Skeletal muscle tissue (tissue), 4 donors: ENCODE results near the gene TENT5A. TPM values are rescaled to one million over a fixed set of nuclear protein-coding genes. Genes with fewer than 3 reads are reported as not detected.

ENCODE experiments used
- H3K27ac ChIP-seq: one replicate; pipeline ENCODE4 v1.7.0; 2013; ENCODE audit warnings: mild to moderate bottlenecking, low read depth, low read length, inconsistent platforms
- H3K27me3 ChIP-seq, 3 donors: one replicate each; pipeline ENCODE4 v1.7.0; 2013; ENCODE audit warnings: low read length in 3 of 3; ENCODE audit not compliant: control insufficient read depth in 3 of 3, insufficient read depth in 3 of 3
- H3K36me3 ChIP-seq, 3 donors: one replicate each; pipeline ENCODE4 v1.7.0; 2013; ENCODE audit warnings: low read length in 3 of 3; ENCODE audit not compliant: control insufficient read depth in 3 of 3, insufficient read depth in 3 of 3
- H3K4me1 ChIP-seq, 3 donors: one replicate each; pipeline ENCODE4 v1.7.0; 2013; ENCODE audit warnings: low read length in 3 of 3, mild to moderate bottlenecking in 3 of 3; ENCODE audit not compliant: control insufficient read depth in 3 of 3, insufficient read depth in 3 of 3
- H3K4me3 ChIP-seq, 3 donors: one replicate each; pipeline ENCODE4 v1.7.0; 2013; ENCODE audit warnings: low read length in 3 of 3
- H3K9ac ChIP-seq, 3 donors: one replicate each; pipeline ENCODE4 v1.7.0; 2013; ENCODE audit warnings: low read length in 3 of 3, mild to moderate bottlenecking in 3 of 3, moderate library complexity in 2 of 3, low read depth in 1 of 3
- H3K9me3 ChIP-seq, 3 donors: one replicate each; pipeline ENCODE4 v1.7.0; 2013; ENCODE audit warnings: low read length in 3 of 3; ENCODE audit not compliant: control insufficient read depth in 3 of 3
- total RNA-seq: library from RNA; depleted of rRNA; stranded (reverse); fragments of >200 nt; gene quantifications from one replicate; pipeline ENCODE4 v1.2.3, GENCODE V29; 2014
- donor health status: Osteomylitis.

TENT5A gene
- total RNA-seq = 28.2 TPM

DNA sequence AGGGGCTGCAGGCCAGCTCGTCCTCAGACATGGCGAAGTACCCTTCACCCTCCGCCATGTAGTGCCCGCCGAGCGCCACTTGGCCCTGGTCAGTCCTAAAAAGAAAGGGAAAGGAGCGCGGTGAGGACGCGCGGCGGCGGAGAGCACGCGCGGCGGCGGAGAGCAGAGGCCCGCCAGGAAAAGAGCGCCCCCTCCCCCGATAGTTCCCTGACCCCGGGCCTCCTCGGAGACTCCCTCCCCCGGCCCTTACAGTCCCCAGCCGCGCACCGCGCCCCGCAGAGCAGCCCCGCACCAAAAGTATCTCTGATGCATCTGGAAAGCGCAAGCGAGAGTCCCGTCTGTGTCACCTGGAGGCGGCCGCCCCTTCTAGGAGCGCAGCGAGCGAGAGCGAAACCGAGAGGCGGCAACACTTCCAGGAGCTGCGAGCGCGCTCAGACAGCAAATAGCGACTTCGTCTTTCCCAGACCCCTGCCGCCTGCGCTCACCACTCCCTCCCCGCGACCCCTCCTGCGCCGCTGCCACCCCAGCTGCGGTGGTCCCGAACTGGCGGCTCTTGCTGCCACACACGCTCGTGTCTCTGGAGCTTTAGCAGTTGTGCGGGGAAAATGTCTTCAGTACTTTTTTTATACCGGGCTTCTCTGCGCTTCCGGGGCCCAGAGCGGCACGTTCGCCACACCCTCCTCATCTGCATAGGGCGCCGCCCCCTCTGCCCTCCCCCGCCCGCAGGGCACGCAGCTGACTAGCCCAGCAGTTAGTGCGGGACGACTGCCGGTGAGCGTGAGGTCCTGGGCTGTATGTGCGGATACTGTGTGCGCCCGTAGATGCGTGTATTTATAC is at the start of gene TENT5A:
Gene TENT5A (minus strand): TSS at position 598 of the 837 bp plus-strand sequence. CDS start 540 bp downstream, at position 58.
- H3K4me1 ChIP-seq = peaks cover 20 to 26% (median 21%) of the 10 kb centered on the region in 3 donors

DNA sequence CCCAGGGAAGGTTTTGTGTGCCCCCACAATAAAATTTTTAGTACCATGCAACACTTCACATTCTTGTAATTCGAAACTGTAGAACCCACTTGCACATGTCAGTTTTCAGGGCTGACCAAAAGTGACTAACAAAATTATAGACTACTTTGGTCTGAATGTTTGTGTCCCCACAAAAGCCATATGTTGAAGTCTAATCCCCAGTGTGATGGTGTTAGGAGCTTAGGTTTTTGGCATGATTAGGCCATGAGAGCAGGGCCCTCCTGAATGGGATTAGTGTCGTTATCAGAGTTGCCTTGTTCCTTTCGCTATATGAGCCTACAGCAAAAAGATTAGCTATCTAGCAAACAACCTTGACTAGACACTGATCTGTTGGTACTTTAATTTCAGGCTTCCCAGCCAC is 49.0 kb upstream of the TENT5A start:
- Histone ChIP-seq H3K9me3 (no peaks in the 10 kb centered on the region), H3K27me3 (no peaks in the 10 kb centered on the region), H3K36me3 (no peaks in the 10 kb centered on the region), H3K27ac (no peak overlapping the region), H3K4me1 (no peaks in the 10 kb centered on the region), H3K4me3 (no peak overlapping the region), H3K9ac (no peak overlapping the region)

More for the DNA sequence above, at the start of gene TENT5A:
- H3K36me3 ChIP-seq = no peaks in the 10 kb centered on the region
- peak within 1 kb of the TSS; percentile 92 to 95 (median 94) for H3K4me3 ChIP-seq
- no peaks in the 10 kb centered on the region for H3K27me3 ChIP-seq
- peak within 1 kb of the TSS; percentile 95 for H3K27ac ChIP-seq
- no peaks in the 10 kb centered on the region for H3K9me3 ChIP-seq
- H3K9ac ChIP-seq = peak within 1 kb of the TSS; percentile 87 to 95 (median 90)

DNA sequence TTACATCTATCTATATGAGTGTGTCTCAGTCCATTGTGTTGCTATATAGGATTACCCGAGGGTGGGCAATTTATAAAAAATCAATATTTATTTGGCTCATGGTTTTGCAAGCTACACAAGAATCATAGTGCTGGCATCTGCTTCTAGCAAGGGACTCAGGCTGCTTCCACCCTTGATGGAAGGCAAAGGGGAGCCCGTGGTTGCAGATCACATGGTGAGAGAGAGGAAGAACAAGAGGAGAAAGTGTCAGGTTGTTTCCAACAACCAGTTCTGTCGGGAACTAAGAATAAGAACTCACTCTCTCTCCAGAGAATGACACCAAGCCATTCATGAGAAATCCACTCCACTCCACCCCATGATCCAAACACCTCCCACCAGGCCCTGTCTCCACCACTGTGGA is 48.2 kb upstream of the TENT5A start:
- H3K27me3 ChIP-seq = no peaks in the 10 kb centered on the region
- no peaks in the 10 kb centered on the region for H3K36me3 ChIP-seq
- no peaks in the 10 kb centered on the region for H3K4me1 ChIP-seq
- no peak overlapping the region for H3K9ac ChIP-seq
- H3K4me3 ChIP-seq = no peak overlapping the region
- H3K9me3 ChIP-seq = peaks cover 0 to 2% (median 0%) of the 10 kb centered on the region in 3 donors
- H3K27ac ChIP-seq = no peak overlapping the region

DNA sequence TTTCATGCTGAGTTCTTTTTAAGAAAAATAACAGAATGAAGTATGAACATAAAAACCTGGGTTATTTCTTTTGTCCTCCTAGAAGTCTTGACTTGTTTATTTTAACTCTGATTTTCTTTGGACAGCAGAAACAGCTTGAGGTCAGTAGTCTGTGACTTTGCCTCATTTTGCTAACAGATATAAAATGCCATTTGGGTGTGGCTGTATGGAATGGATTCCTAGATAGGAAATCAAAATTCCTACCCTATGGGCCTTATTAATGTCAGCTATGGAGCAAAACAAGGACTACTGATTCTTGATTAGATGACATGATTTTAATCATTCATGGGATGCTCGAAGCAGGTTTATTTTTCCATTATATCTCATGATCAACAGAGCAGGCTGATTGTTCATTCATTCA is 46.8 kb upstream of the TENT5A start:
- Histone ChIP-seq H3K9me3 (peaks cover 0 to 2% (median 0%) of the 10 kb centered on the region in 3 donors), H3K27me3 (no peaks in the 10 kb centered on the region), H3K27ac (no peak overlapping the region), H3K4me1 (no peaks in the 10 kb centered on the region), H3K4me3 (no peak overlapping the region), H3K36me3 (no peaks in the 10 kb centered on the region), H3K9ac (no peak overlapping the region)

DNA sequence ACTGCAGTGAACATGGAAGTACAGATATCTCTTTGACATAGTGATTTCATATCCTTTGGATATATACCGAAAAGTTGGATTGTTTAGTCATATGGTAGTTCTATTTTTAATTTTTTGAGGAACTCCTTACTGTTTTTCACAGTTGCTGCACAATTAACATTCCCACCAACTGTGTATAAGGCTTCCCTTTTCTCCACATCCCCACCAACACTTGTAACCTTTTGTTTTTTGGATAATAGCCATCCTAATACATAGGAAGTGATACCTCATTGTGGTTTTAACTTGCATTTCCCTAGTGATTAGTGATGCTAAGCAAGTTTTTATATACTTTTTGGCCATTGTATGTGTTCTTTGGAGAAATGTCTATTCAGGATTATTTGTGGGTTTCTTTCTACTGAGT is 45.1 kb upstream of the TENT5A start:
- no peaks in the 10 kb centered on the region for H3K36me3 ChIP-seq
- H3K27me3 ChIP-seq = no peaks in the 10 kb centered on the region
- peaks cover 0 to 2% (median 0%) of the 10 kb centered on the region in 3 donors for H3K9me3 ChIP-seq
- no peak overlapping the region for H3K9ac ChIP-seq
- no peaks in the 10 kb centered on the region for H3K4me1 ChIP-seq
- H3K4me3 ChIP-seq = no peak overlapping the region
- H3K27ac ChIP-seq = no peak overlapping the region

DNA sequence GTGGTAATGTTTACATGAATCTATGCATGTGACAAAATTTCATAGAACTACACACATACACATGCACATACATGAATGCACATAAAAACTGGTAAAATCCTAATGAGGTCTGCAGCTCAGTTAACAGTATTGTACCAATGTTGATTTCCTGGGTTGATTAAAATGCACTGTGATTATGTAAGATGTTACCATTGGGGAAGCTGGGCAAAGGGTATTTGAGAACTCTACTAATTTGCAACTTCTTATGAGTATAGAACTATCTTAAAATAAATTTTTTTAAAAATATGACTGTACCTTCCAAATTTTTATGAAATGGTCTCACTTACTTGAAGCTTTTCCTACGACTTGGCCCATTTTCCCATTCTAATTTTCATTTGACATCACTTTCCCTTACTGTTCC is 43.4 kb upstream of the TENT5A start:
- H3K9me3 ChIP-seq = peaks cover 0 to 2% (median 0%) of the 10 kb centered on the region in 3 donors
- no peak overlapping the region for H3K4me3 ChIP-seq
- H3K36me3 ChIP-seq = no peaks in the 10 kb centered on the region
- H3K4me1 ChIP-seq = no peaks in the 10 kb centered on the region
- H3K27me3 ChIP-seq = no peaks in the 10 kb centered on the region
- H3K27ac ChIP-seq = no peak overlapping the region
- H3K9ac ChIP-seq = no peak overlapping the region

DNA sequence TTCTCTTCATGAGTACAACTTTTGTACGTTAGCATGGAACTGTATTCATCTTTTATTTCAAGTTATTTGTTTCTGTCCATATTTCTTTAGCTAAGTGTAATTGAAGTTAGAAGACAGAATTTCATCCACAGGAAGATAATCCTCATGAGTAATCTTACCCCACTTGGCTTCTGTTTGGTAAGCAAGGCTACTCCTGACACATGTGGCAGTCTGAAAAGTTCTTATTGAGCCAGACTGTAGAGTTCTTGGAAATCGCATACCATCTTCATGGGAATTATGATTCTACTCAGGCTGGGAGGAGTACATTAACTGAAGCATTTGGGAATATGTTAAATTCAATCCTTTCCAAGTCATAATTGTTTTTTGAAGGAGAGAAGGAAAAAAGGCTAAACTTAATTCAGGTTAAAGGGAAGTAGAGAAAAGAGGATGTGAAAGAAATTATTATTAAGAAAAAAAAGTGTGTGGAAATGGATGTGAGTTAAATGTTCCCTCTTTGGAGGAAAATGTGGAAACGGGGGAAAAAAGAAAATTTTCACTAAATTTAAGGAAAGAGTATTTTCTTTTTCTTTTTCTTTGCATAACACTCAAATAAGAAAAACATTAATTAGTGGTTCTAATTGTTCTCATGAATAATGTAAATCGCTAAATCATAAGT is 41.5 kb upstream of the TENT5A start:
- H3K27ac ChIP-seq = no peak overlapping the region
- H3K4me3 ChIP-seq = no peak overlapping the region
- H3K9me3 ChIP-seq = peaks cover 0 to 2% (median 0%) of the 10 kb centered on the region in 3 donors
- H3K36me3 ChIP-seq = no peaks in the 10 kb centered on the region
- H3K27me3 ChIP-seq = no peaks in the 10 kb centered on the region
- H3K4me1 ChIP-seq = no peaks in the 10 kb centered on the region
- no peak overlapping the region for H3K9ac ChIP-seq

DNA sequence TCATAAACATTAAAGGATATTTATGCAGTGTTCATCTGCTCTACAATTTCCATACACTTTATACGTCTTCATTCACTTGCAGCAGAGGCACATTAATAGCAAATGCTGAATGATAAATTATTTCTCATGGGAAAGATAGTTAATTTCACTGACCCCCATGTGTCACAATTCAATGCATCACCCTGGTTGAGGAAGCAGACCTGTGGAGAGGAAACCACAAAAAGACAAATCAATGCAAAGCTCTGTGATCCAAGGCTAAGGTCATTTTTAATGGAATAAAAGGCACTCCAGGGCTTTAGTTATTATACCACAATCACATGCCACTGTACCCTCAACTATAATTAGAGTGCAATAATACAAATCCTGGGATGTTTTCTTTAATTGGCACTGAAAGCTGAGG is 40.3 kb upstream of the TENT5A start:
- no peaks in the 10 kb centered on the region for H3K27me3 ChIP-seq
- H3K4me3 ChIP-seq = no peak overlapping the region
- H3K27ac ChIP-seq = no peak overlapping the region
- H3K9me3 ChIP-seq = peaks cover 0 to 2% (median 0%) of the 10 kb centered on the region in 3 donors
- no peaks in the 10 kb centered on the region for H3K4me1 ChIP-seq
- no peak overlapping the region for H3K9ac ChIP-seq
- no peaks in the 10 kb centered on the region for H3K36me3 ChIP-seq

DNA sequence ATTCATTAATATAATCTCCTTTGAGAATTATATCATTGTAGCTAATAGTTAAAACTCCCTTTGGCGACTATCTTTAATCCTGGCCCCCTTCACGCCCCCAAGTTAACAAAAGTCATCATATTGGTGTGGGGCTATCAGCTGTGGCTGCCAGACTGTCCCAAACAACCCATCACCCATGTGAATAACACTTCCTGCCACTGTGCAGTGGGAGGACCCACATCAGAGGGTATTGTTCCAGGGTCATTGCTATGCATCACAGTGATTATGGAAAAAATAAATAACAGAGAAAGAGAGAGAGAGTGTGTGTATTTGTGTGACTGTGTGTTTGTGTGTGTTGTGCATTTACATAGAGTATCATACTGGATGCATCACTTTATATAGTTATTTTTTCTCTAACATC is 39.3 kb upstream of the TENT5A start:
- H3K4me3 ChIP-seq = no peak overlapping the region
- H3K9me3 ChIP-seq = peaks cover 0 to 2% (median 0%) of the 10 kb centered on the region in 3 donors
- H3K27ac ChIP-seq = no peak overlapping the region
- H3K9ac ChIP-seq = no peak overlapping the region
- H3K36me3 ChIP-seq = no peaks in the 10 kb centered on the region
- no peaks in the 10 kb centered on the region for H3K27me3 ChIP-seq
- no peaks in the 10 kb centered on the region for H3K4me1 ChIP-seq

DNA sequence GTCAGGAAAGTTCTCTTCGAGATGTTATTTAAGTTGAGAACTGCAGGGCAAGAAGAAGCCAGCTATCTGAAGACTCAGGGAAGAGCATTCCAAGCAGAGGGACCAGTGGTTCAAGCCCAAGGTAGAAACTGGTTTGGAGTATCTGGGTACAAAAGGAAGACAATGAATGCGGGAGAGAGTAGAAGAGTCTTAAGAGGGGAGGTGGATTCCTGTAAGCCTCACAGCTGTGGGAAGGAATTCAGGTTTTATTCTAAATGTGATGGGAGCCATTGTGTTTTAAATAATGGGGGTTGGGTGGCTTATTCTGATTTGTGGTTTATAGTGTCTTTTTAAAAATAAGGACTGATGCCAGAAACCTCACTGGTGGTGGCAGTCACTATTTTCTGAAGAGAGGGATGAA is 37.6 kb upstream of the TENT5A start:
- H3K9ac ChIP-seq = no peak overlapping the region
- H3K4me3 ChIP-seq = no peak overlapping the region
- H3K27me3 ChIP-seq = no peaks in the 10 kb centered on the region
- H3K36me3 ChIP-seq = no peaks in the 10 kb centered on the region
- no peak overlapping the region for H3K27ac ChIP-seq
- H3K9me3 ChIP-seq = no peaks in the 10 kb centered on the region
- H3K4me1 ChIP-seq = no peaks in the 10 kb centered on the region
